Measurements from ENCODE around the gene ACRV1. TPM values are rescaled to one million over a fixed set of nuclear protein-coding genes. Genes with fewer than 3 reads are reported as not detected.

ACRV1 gene
- total RNA-seq, 2 donors from 2014 or later, result not detected

DNA sequence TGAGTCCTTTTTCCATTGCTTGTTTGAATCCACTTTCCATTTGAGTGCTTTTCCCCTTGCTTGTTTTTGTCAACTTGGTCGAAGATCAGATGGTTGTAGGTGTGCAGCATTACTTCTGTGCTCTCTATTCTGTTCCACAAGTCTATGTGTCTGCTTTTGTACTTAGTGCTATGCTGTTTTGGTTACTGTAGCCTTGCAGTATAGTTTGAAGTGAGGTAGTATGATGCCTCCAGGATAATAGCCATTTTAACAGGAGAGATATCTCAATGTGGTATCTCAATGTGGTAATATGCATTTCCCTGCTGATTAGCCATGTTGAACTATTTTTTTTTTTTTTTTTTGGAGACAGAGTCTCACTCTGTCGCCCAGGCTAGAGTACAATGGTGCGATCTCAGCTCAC, 16.7 kb downstream of the ACRV1 start:
- Histone ChIP-seq H3K27me3 (replicated peaks; ENCODE audit: insufficient read depth) (no peaks in the 10 kb centered on the region), H3K27ac (no peak overlapping the region), H3K9me3 (no peaks in the 10 kb centered on the region), H3K4me1 (ENCODE audit: control insufficient read depth in 1 of 2, low read depth in 2 of 2) (no peaks in the 10 kb centered on the region), H3K4me3 (no peak overlapping the region), H3K36me3 (no peaks in the 10 kb centered on the region)
- DNase-seq (ENCODE audit: low spot score) (no peak), ATAC-seq (ENCODE audit: insufficient number of reproducible peaks, low FRiP score, low read depth) (no peak)
- TF ChIP-seq, protein P1, sequence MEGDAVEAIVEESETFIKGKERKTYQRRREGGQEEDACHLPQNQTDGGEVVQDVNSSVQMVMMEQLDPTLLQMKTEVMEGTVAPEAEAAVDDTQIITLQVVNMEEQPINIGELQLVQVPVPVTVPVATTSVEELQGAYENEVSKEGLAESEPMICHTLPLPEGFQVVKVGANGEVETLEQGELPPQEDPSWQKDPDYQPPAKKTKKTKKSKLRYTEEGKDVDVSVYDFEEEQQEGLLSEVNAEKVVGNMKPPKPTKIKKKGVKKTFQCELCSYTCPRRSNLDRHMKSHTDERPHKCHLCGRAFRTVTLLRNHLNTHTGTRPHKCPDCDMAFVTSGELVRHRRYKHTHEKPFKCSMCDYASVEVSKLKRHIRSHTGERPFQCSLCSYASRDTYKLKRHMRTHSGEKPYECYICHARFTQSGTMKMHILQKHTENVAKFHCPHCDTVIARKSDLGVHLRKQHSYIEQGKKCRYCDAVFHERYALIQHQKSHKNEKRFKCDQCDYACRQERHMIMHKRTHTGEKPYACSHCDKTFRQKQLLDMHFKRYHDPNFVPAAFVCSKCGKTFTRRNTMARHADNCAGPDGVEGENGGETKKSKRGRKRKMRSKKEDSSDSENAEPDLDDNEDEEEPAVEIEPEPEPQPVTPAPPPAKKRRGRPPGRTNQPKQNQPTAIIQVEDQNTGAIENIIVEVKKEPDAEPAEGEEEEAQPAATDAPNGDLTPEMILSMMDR (IDR thresholded peaks at IDR 0.05), result no peak

DNA sequence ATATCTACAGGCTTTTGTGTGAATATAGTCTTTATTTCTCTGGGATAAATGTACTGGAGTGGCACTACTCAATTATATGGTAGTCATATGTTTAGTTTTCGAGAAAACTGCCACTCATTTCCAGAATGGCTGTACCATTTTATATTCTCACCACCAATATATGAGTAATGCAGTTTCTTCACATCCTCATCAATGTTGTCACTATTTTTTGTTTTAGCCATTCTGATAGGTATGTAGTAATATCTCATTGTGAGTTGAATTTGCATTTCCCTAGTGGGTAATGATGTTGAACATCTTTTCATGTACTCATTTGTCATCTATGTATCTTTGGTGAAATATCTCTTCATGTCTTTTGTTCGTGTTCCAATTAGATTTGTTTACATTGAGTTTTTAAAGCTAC, 18.0 kb downstream of the ACRV1 start:
- ATAC-seq (ENCODE audit: insufficient number of reproducible peaks, low FRiP score, low read depth), result no peak
- no peaks in the 10 kb centered on the region for H3K9me3 ChIP-seq
- no peaks in the 10 kb centered on the region for H3K36me3 ChIP-seq
- TF ChIP-seq, protein P1 (IDR thresholded peaks at IDR 0.05), result no peak
- no peaks in the 10 kb centered on the region for H3K4me1 ChIP-seq (ENCODE audit: control insufficient read depth in 1 of 2, low read depth in 2 of 2)
- no peaks in the 10 kb centered on the region for H3K27me3 ChIP-seq (replicated peaks; ENCODE audit: insufficient read depth)
- H3K27ac ChIP-seq, result no peak overlapping the region
- no peak overlapping the region for H3K4me3 ChIP-seq
- no peak for DNase-seq (ENCODE audit: low spot score)

DNA sequence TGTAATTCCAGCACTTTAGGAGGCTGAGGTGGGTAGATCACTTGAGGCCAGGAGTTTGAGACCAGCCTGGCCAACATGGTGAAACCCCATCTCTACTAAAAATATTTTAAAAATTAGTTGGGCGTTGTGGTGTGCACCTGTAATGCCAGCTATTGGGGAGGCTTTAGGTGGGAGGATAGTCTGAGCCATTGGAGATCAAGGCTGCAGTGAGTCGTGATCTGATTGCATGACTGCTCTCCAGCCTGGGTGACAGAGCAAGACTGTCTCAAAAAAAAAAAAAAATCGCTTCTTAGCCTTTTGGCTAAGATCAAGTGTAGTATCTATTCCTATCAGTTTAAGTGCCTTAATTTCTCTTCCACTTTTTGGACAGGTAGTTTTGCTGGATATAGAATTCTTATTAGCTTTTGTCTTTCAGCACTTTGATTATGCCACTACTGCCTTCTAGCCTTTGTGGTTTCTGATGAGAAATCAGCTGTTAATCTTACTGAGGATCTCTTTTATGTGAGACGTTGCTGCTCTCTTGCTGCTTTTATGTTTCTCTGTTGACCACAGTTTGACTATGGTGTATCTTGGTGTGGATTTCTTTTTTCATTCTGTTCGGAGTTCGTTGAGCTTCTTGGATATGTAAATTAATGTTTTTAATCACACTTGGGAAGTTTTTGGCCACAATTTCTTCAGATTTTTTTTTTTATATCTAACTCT, 31.0 kb downstream of the ACRV1 start:
- DNase-seq (ENCODE audit: low spot score) (no peak), ATAC-seq (ENCODE audit: insufficient number of reproducible peaks, low FRiP score, low read depth) (no peak)
- H3K36me3 ChIP-seq, result no peaks in the 10 kb centered on the region
- TF ChIP-seq, protein P1 (IDR thresholded peaks at IDR 0.05), result no peak
- no peaks in the 10 kb centered on the region for H3K27me3 ChIP-seq (replicated peaks; ENCODE audit: insufficient read depth)
- H3K4me3 ChIP-seq, result no peak overlapping the region
- H3K4me1 ChIP-seq (ENCODE audit: control insufficient read depth in 1 of 2, low read depth in 2 of 2), result no peaks in the 10 kb centered on the region
- H3K27ac ChIP-seq, result no peak overlapping the region
- no peaks in the 10 kb centered on the region for H3K9me3 ChIP-seq

DNA sequence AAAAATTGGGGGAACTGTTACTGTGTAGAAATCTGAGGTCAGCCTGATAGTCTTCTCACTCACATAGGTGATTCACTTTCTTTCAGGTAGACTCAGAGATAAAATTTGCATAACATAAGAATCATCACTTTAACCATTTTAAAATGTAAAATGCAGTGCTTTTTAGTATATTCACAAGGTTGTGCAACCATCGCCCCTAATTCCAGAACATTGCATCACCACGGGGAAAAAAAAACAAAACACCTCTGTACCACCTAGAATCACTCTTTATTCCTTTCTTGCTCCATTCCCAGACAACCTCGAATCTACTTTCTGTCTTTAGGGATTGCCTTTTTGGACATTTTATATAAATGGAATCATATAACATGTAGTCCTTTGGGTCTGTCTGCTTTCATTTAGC, 34.8 kb downstream of the ACRV1 start:
- no peak for DNase-seq (ENCODE audit: low spot score)
- Histone ChIP-seq H3K27ac (no peak overlapping the region), H3K27me3 (replicated peaks; ENCODE audit: insufficient read depth) (no peaks in the 10 kb centered on the region), H3K9me3 (no peaks in the 10 kb centered on the region), H3K4me1 (ENCODE audit: control insufficient read depth in 1 of 2, low read depth in 2 of 2) (no peaks in the 10 kb centered on the region), H3K36me3 (no peaks in the 10 kb centered on the region), H3K4me3 (no peak overlapping the region)
- TF ChIP-seq, protein P1 (IDR thresholded peaks at IDR 0.05), result no peak
- ATAC-seq (ENCODE audit: insufficient number of reproducible peaks, low FRiP score, low read depth), result no peak

DNA sequence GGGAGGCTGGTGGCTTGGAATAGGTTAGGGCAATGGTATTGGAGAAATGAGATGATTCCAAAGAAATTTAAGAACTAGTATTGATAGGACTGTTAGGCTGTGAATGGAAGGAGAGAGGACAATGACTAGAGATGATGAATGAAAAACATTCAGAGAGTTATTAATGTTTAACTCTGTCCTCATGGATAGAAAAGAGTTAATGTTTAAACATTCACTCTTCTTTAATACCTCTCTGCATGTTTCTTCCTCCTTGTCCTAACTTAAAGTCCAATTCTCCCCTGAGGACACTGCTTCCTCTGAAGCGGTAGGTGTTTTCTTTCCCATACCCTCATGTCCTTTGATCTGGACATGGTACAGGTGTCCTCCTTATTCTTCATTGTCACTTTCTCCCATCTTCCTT, 42.3 kb downstream of the ACRV1 start:
- H3K36me3 ChIP-seq, result no peaks in the 10 kb centered on the region
- no peaks in the 10 kb centered on the region for H3K4me1 ChIP-seq (ENCODE audit: control insufficient read depth in 1 of 2, low read depth in 2 of 2)
- DNase-seq (ENCODE audit: low spot score), result no peak
- no peak for ATAC-seq (ENCODE audit: insufficient number of reproducible peaks, low FRiP score, low read depth)
- no peak overlapping the region for H3K27ac ChIP-seq
- no peak overlapping the region for H3K4me3 ChIP-seq
- TF ChIP-seq, protein P1 (IDR thresholded peaks at IDR 0.05), result no peak
- H3K27me3 ChIP-seq (replicated peaks; ENCODE audit: insufficient read depth), result no peaks in the 10 kb centered on the region
- no peaks in the 10 kb centered on the region for H3K9me3 ChIP-seq

Data from thoracic aorta (tissue), 2 donors.